Measurements from ENCODE around the gene MINAR1.

MINAR1 gene

GRCh38 chr15:79467865-79468586 is 35.9 kb downstream of the MINAR1 start:
- DNase-seq = no peak

GRCh38 chr15:79472446-79472845 is 40.3 kb downstream of the MINAR1 start:
- DNase-seq = no peak

GRCh38 chr15:79474252-79474651 is 42.1 kb downstream of the MINAR1 start:
- DNase-seq = peak; percentile 27

- peak; percentile 32 for DNase-seq
Measured at GRCh38 chr15:79475306-79475705, 43.2 kb downstream of the MINAR1 start.

- DNase-seq = no peak
Measured at GRCh38 chr15:79478108-79478507, 46.0 kb downstream of the MINAR1 start.

GRCh38 chr15:79479616-79480015 is 47.5 kb downstream of the MINAR1 start:
- DNase-seq = no peak

GRCh38 chr15:79481793-79482192 is 49.7 kb downstream of the MINAR1 start:
- no peak for DNase-seq
